ENCODE data around the gene CT45A7.
"Not testable (repeated sequence)": the region's sequence is repeated elsewhere in the genome, so short reads cannot be mapped to it uniquely, and the experiment has no call there.

DNA sequence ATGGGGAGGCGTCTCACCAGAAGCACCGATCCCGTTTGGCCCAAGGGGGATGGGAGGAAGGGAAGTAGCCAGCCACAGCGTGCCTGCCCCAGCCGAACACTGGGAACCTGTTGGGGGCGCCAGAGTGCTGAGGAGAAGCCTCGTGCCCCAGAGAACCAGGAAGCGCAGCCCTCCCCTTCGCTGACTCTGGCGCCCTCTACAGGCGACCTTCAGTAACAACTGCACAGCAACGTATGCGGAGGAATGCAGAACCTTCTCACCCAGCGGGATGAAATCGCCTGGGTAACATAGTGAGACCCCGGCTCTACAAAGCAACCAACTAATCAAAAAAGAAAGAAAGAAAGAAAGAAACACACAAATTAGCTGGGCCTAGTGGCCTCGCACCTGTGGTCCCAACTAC lies at the start of gene CT45A7:
- TF ChIP-seq CTCF (conservative IDR thresholded peaks at IDR 0.05; ENCODE audit: low read length); EZH2phosphoT487 (IDR thresholded peaks at IDR 0.05; ENCODE audit: borderline replicate concordance): not testable (repeated sequence)

Data from Loucy (cell line).